HFFc6 (cell line): ENCODE results near the gene MEF2C. TPM values are rescaled to one million over a fixed set of nuclear protein-coding genes. Genes with fewer than 3 reads are reported as not detected.

Experiments
- DNase-seq: peaks from one replicate; pipeline ENCODE4 v3.0.0-alpha.2; 2018
- H3K27ac Mint-ChIP-seq: 2 replicates; pipeline ENCODE4 v1.8.0; 2020; ENCODE audit warnings: mild to moderate bottlenecking, mixed read lengths
- H3K27me3 Mint-ChIP-seq: 2 replicates; pipeline ENCODE4 v1.8.0; 2021; ENCODE audit warnings: mild to moderate bottlenecking, moderate library complexity, mixed read lengths; ENCODE audit not compliant: insufficient read depth
- H3K36me3 Mint-ChIP-seq: 2 replicates; pipeline ENCODE4 v1.8.0; 2021; ENCODE audit warnings: low read depth, mixed read lengths
- H3K4me1 Mint-ChIP-seq: 2 replicates; pipeline ENCODE4 v1.8.0; 2020; ENCODE audit warnings: low read depth, mixed read lengths
- H3K4me3 Mint-ChIP-seq: 2 replicates; pipeline ENCODE4 v1.8.0; 2020; ENCODE audit warnings: mild to moderate bottlenecking, moderate library complexity, mixed read lengths
- H3K9me3 Mint-ChIP-seq: 2 replicates; pipeline ENCODE4 v1.8.0; 2020; ENCODE audit warnings: mild to moderate bottlenecking, mixed read lengths
- CTCF ChIP-seq: fragments of 200-600 bp; sonication (generic); IDR thresholded peaks from 2 replicates; pipeline ENCODE4 v1.5.0; 2021; ENCODE audit warnings: antibody characterized with exemption, mild to moderate bottlenecking
- total RNA-seq, 6 experiments: library from RNA; stranded (reverse); fragmentation: NEBNext Ultra II Directional; extraction: Animal tissue kit (Norgen Biotek cat#: 25700); gene quantifications; 2 replicates in 1 of 6; 3 replicates in 5 of 6; pipeline ENCODE4 v1.2.3, GENCODE V29; 2021

Gene MEF2C
- total RNA-seq, 6 experiments from 2014 or later: 3.6 to 12.6 (median 9.2) TPM

GRCh38 chr5:88702332-88702731 lies 180.7 kb downstream of the MEF2C start:
- Mint-ChIP-seq H3K36me3 (no peaks in the 10 kb centered on the region), H3K4me3 (no peak overlapping the region), H3K27ac (no peak overlapping the region), H3K9me3 (no peaks in the 10 kb centered on the region), H3K27me3 (0 out of 2 replicates have a peak, but pooled peaks cover 3% of the 10 kb centered on the region), H3K4me1 (peaks cover 4% of the 10 kb centered on the region; the same call in 1 of the 2 replicates)
- TF ChIP-seq CTCF: no peak
- DNase-seq: no peak

DNA sequence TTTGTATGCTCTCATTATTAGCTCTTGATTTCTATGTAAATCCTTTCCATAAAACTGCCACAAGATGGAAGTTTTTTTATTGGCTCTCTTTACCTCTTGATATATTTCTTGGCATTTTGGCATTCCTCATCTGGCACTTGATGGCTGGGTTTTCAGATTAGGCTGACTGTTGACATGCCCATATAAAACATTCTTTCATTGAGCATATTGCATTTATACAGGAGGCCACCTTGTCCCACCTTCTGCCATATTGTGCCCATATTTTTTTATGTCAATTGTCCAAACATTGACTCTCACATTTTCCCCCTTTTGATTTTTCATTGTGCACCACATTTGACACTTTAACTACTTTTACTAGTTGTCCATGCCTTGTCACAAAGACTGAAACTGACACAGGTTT lies 182.9 kb downstream of the MEF2C start:
- peaks cover 10% of the 10 kb centered on the region for H3K27me3 Mint-ChIP-seq
- no peak overlapping the region for H3K27ac Mint-ChIP-seq
- no peaks in the 10 kb centered on the region for H3K36me3 Mint-ChIP-seq
- H3K9me3 Mint-ChIP-seq: no peaks in the 10 kb centered on the region
- no peak for DNase-seq
- H3K4me3 Mint-ChIP-seq: no peak overlapping the region
- TF ChIP-seq CTCF: no peak
- H3K4me1 Mint-ChIP-seq: no peaks in the 10 kb centered on the region

DNA sequence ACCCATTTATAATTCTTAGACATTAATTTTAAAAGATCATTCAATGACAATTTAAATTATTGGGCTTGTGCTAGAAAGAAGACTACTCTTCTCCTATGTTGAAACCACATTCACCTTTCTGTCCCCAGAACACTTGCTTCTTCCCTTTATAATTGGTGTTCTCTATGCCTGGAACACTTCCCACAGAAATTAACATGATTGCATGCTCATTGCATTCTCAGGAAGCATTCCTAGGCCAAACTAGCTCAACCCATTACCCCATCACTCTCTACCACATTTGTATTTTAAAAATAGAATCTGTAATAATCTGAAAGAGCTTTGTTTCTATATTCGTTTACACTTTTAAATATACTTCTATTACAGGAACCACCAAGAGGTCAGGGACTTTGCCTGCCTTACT lies 184.7 kb downstream of the MEF2C start:
- peaks cover 20% of the 10 kb centered on the region for H3K27me3 Mint-ChIP-seq
- no peak for DNase-seq
- no peak overlapping the region for H3K27ac Mint-ChIP-seq
- no peak overlapping the region for H3K4me3 Mint-ChIP-seq
- no peaks in the 10 kb centered on the region for H3K9me3 Mint-ChIP-seq
- no peak for TF ChIP-seq CTCF
- peaks cover 3% of the 10 kb centered on the region for H3K4me1 Mint-ChIP-seq
- no peaks in the 10 kb centered on the region for H3K36me3 Mint-ChIP-seq

GRCh38 chr5:88696466-88696865 lies 186.5 kb downstream of the MEF2C start:
- no peaks in the 10 kb centered on the region for H3K9me3 Mint-ChIP-seq

GRCh38 chr5:88695931-88696330 lies 187.1 kb downstream of the MEF2C start:
- no peaks in the 10 kb centered on the region for H3K9me3 Mint-ChIP-seq
- peaks cover 26% of the 10 kb centered on the region for H3K4me1 Mint-ChIP-seq
- H3K27me3 Mint-ChIP-seq: peaks cover 41% of the 10 kb centered on the region
- no peak for DNase-seq
- no peak for TF ChIP-seq CTCF
- no peaks in the 10 kb centered on the region for H3K36me3 Mint-ChIP-seq
- H3K27ac Mint-ChIP-seq: no peak overlapping the region
- H3K4me3 Mint-ChIP-seq: no peak overlapping the region

More at GRCh38 chr5:88696466-88696865, 186.5 kb downstream of the MEF2C start:
- Mint-ChIP-seq H3K4me1 (peaks cover 21% of the 10 kb centered on the region), H3K36me3 (no peaks in the 10 kb centered on the region), H3K27ac (no peak overlapping the region), H3K27me3 (peaks cover 36% of the 10 kb centered on the region), H3K4me3 (no peak overlapping the region)
- no peak for DNase-seq
- no peak for TF ChIP-seq CTCF

- H3K4me3 Mint-ChIP-seq: no peak overlapping the region
- H3K9me3 Mint-ChIP-seq: no peaks in the 10 kb centered on the region
- no peak for TF ChIP-seq CTCF
- DNase-seq: no peak
- peaks cover 33% of the 10 kb centered on the region for H3K4me1 Mint-ChIP-seq
- peaks cover 47% of the 10 kb centered on the region for H3K27me3 Mint-ChIP-seq
- H3K36me3 Mint-ChIP-seq: no peaks in the 10 kb centered on the region
- H3K27ac Mint-ChIP-seq: no peak overlapping the region
Measured at GRCh38 chr5:88695232-88695631, 187.8 kb downstream of the MEF2C start.
